CD4-positive, alpha-beta T cell (primary cell): ENCODE measurements around the gene TAOK3. TPM values are rescaled to one million over a fixed set of nuclear protein-coding genes. Genes with fewer than 3 reads are reported as not detected.
A peak's percentile ranks its signal among the peaks of the same experiment; 100 is the strongest.

Experiments used
- ATAC-seq: fragments of 200-7000 bp; cut with Tn5 transposase; one replicate; pipeline ENCODE4 v1.10.0; 2022; ENCODE audit warnings: mild to moderate bottlenecking; ENCODE audit not compliant: poor library complexity
- CTCF ChIA-PET: fragments of 350-600 bp; sonication (Branson Sonifier 250); formaldehyde crosslinking; loops from one replicate; lab custom pipeline; 2021; ENCODE audit warnings: antibody characterized with exemption, inconsistent platforms; lab: Charles Lee
- POLR2A ChIA-PET: fragments of 350-600 bp; sonication (Branson Sonifier 250); formaldehyde crosslinking; loops from one replicate; lab custom pipeline; 2021; ENCODE audit warnings: antibody characterized with exemption, inconsistent platforms; lab: Charles Lee
- DNase-seq, 14 experiments: peaks; one replicate each; pipeline ENCODE4 v3.0.0-alpha.2; 2013 to 2020; ENCODE audit warnings: mixed read lengths in 2 of 14
- H3K27ac ChIP-seq, 2 donors: one replicate each; pipeline versions ENCODE4 v1.5.1 to v1.7.0; 2013; ENCODE audit warnings: low read length in 2 of 2, low read depth in 1 of 2, mild to moderate bottlenecking in 1 of 2
- H3K27me3 ChIP-seq, 2 experiments: 1 replicate in 1 of 2; 2 replicates in 1 of 2; pipeline versions ENCODE4 v1.6.1 to v1.7.0; 2013; ENCODE audit warnings: low read length in 2 of 2, control low read depth in 1 of 2, mild to moderate bottlenecking in 1 of 2, moderate library complexity in 1 of 2; ENCODE audit not compliant: insufficient read depth in 2 of 2, control insufficient read depth in 1 of 2
- H3K36me3 ChIP-seq: one replicate; pipeline ENCODE4 v1.6.1; 2013; ENCODE audit warnings: low read length, control low read depth; ENCODE audit not compliant: insufficient read depth
- H3K4me1 ChIP-seq: one replicate; pipeline ENCODE4 v1.6.1; 2013; ENCODE audit warnings: low read length, control low read depth; ENCODE audit not compliant: insufficient read depth
- H3K4me3 ChIP-seq: one replicate; pipeline ENCODE4 v1.5.1; 2013; ENCODE audit warnings: mild to moderate bottlenecking, low read length, moderate library complexity
- H3K9me3 ChIP-seq, 2 experiments: 1 replicate in 1 of 2; 2 replicates in 1 of 2; pipeline versions ENCODE4 v1.6.1 to v1.7.0; 2013; ENCODE audit warnings: low read length in 2 of 2, mild to moderate bottlenecking in 2 of 2, control low read depth in 1 of 2, moderate library complexity in 1 of 2; ENCODE audit not compliant: control insufficient read depth in 1 of 2, insufficient read depth in 1 of 2
- H3K27ac Mint-ChIP-seq: one replicate; pipeline ENCODE4 v1.8.0; 2020; ENCODE audit warnings: mixed read lengths
- H3K27me3 Mint-ChIP-seq: one replicate; pipeline ENCODE4 v1.8.0; 2021; ENCODE audit warnings: mixed read lengths
- H3K36me3 Mint-ChIP-seq: one replicate; pipeline ENCODE4 v1.8.0; 2021; ENCODE audit warnings: low read depth, mixed read lengths
- H3K4me1 Mint-ChIP-seq: one replicate; pipeline ENCODE4 v1.8.0; 2021; ENCODE audit warnings: low read depth, mixed read lengths
- H3K4me3 Mint-ChIP-seq: one replicate; pipeline ENCODE4 v1.8.0; 2020; ENCODE audit warnings: mild to moderate bottlenecking, mixed read lengths
- H3K9me3 Mint-ChIP-seq: one replicate; pipeline ENCODE4 v1.8.0; 2020; ENCODE audit warnings: mixed read lengths
- intact Hi-C, 2 experiments: fragments of 100-400 bp; cut with DNase I in 1 of 2; cut with micrococcal nuclease in 1 of 2; formaldehyde crosslinking; loops; one replicate each; pipeline versions ENCODE4 v1.15.1 to v1.9.0; 2023 to 2025; cut with DNase I, micrococcal nuclease
- total RNA-seq, 174 experiments: library from RNA in 2 of 174; stranded (reverse) in 2 of 174; gene quantifications; one replicate each; pipeline ENCODE4 v1.2.3 and lab custom pipeline; 2021 to 2026
- TF ChIP-seq, protein P1 (sequence below): fragments of 200-600 bp; IDR thresholded peaks from one replicate; pipeline ENCODE4 v1.8.0; 2022; ENCODE audit warnings: antibody characterized with exemption, mild to moderate bottlenecking

The TAOK3 gene
- total RNA-seq, 2 experiments from 2014 or later, result 53.5 to 56.6 TPM

DNA sequence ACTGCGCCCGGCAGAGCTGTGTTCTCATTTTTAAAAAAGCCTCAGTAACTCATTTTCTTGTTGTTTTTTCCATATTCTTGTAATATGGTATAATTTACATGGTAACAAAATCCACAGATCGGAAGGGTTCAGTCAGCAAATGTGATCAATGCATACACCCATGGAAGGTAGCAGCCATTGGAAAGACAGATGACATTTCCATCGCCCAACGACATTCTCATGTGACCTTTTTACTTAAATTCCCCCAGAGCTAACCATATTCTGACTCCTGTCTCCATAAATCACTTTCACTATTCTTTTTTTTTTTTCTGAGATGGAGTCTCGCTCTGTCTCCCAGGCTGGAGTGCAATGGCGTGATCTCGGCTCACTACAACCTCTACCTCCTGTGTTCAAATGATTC lies 231.9 kb downstream of the TAOK3 start:
- Histone ChIP-seq H3K27me3 (no peaks in the 10 kb centered on the region), H3K36me3 (peaks cover 65% of the 10 kb centered on the region), H3K4me3 (no peak overlapping the region), H3K27ac (no peak overlapping the region), H3K9me3 (no peaks in the 10 kb centered on the region), H3K4me1 (peaks cover 21% of the 10 kb centered on the region)
- no peak overlapping the region for H3K27ac Mint-ChIP-seq
- H3K36me3 Mint-ChIP-seq, result peaks cover 72% of the 10 kb centered on the region
- no peak overlapping the region for H3K4me3 Mint-ChIP-seq
- ChIA-PET POLR2A (no interaction called here), CTCF (no interaction called here)
- TF ChIP-seq, protein P1, sequence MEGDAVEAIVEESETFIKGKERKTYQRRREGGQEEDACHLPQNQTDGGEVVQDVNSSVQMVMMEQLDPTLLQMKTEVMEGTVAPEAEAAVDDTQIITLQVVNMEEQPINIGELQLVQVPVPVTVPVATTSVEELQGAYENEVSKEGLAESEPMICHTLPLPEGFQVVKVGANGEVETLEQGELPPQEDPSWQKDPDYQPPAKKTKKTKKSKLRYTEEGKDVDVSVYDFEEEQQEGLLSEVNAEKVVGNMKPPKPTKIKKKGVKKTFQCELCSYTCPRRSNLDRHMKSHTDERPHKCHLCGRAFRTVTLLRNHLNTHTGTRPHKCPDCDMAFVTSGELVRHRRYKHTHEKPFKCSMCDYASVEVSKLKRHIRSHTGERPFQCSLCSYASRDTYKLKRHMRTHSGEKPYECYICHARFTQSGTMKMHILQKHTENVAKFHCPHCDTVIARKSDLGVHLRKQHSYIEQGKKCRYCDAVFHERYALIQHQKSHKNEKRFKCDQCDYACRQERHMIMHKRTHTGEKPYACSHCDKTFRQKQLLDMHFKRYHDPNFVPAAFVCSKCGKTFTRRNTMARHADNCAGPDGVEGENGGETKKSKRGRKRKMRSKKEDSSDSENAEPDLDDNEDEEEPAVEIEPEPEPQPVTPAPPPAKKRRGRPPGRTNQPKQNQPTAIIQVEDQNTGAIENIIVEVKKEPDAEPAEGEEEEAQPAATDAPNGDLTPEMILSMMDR, result no peak
- no peak for ATAC-seq
- no peak for DNase-seq
- peaks cover 27% of the 10 kb centered on the region for H3K4me1 Mint-ChIP-seq
- H3K9me3 Mint-ChIP-seq, result no peaks in the 10 kb centered on the region
- intact Hi-C loops, result no loop called here
- no peaks in the 10 kb centered on the region for H3K27me3 Mint-ChIP-seq

DNA sequence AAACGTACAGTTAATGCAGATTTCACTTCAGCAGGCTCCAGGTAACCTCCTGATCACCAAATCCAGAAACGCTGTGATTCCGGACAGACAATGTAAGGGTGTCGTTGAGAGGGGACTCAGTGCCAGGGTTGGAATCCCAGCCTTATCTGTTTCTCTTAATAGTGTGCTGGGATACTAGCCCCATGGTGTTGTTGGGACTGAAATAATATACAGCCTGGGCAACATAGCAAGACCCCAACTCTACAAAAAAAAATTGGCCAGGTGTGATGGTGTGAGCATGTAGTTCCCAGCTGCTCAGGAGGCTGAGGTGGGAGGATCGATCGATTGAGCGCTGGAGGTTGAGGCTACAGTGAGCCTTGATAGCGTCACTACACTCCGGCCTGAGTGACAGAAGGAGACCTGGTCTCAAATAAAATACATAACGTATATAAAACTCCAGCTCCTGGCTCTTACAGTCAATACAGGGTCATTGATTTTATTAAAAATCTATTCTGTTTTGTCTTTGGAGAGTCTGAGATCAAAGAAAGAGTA lies 235.5 kb downstream of the TAOK3 start:
- Mint-ChIP-seq H3K4me1 (peaks cover 37% of the 10 kb centered on the region), H3K27ac (peak overlapping the region; percentile 92), H3K4me3 (peak overlapping the region; percentile 98), H3K36me3 (peaks cover 45% of the 10 kb centered on the region), H3K27me3 (no peaks in the 10 kb centered on the region), H3K9me3 (no peaks in the 10 kb centered on the region)
- CTCF ChIA-PET, result interaction anchor here (0.6 to 3.4 kb wide), 5 partner anchors 16 to 238 kb away, joined by 3 to 16 read pairs (median 3); no protein-coding TSS in a partner anchor
- POLR2A ChIA-PET, result interaction anchor here (1.5 to 2.6 kb wide), 6 partner anchors 73 to 239 kb away, joined by 3 to 28 read pairs (median 14); partner anchors contain the start of genes SUDS3 and WSB2
- Histone ChIP-seq H3K27ac (no peak overlapping the region), H3K36me3 (peaks cover 36% of the 10 kb centered on the region), H3K4me3 (peak overlapping the region; percentile 91), H3K27me3 (no peaks in the 10 kb centered on the region), H3K4me1 (peaks cover 29% of the 10 kb centered on the region), H3K9me3 (no peaks in the 10 kb centered on the region)
- DNase-seq (no peak), ATAC-seq (no peak)
- TF ChIP-seq, protein P1, result no peak
- intact Hi-C loops, result loop anchor here (2.0 to 5.0 kb wide), 4 partner anchors 75 to 240 kb away; partner anchors contain the start of genes RFC5 (in 1 of the 2), SUDS3 (in 1 of the 2), TAOK3 (in 1 of the 2) and WSB2 (in 1 of the 2)

DNA sequence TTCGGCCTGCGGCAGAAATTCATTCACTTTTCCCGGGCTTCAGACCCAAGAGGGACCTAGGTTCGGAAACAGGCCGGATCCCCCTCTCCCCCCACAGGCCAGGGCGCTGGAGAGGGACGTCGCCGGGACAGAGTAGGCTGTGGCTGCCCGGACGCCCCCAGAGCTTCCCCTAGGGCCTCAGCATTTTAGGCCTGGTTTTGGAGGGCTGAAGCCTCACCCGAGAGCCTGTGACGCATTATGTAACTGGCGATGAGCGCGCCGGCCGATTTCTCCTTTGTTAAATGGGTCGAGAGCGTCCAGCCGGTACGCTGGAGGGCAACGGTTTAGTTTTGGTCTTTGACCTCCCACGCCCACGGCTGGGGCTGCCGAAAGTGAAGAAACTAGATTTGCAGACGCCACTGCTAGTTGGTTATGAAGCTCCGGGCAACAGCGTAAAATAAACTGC lies 236.1 kb downstream of the TAOK3 start:
- H3K4me1 ChIP-seq, result peaks cover 33% of the 10 kb centered on the region
- DNase-seq (peak in 12 of 14 experiments; percentile 5 to 52 (median 20)), ATAC-seq (no peak)
- peak overlapping the region; percentile 91 for H3K4me3 ChIP-seq
- peaks cover 32% of the 10 kb centered on the region for H3K36me3 ChIP-seq
- CTCF ChIA-PET, result interaction anchor here (0.6 to 3.4 kb wide), 7 partner anchors 16 to 268 kb away, joined by 3 to 16 read pairs (median 3); partner anchors contain the start of gene SUDS3
- H3K36me3 Mint-ChIP-seq, result peaks cover 41% of the 10 kb centered on the region
- POLR2A ChIA-PET, result interaction anchor here (1.0 to 2.6 kb wide), 13 partner anchors 9 to 240 kb away, joined by 3 to 28 read pairs (median 7); partner anchors contain the start of genes RFC5, SUDS3 and WSB2
- no peaks in the 10 kb centered on the region for H3K9me3 ChIP-seq
- H3K27ac Mint-ChIP-seq, result peak overlapping the region; percentile 92
- intact Hi-C loops, result loop anchor here (1.0 to 5.0 kb wide), 5 partner anchors 15 to 241 kb away; partner anchors contain the start of genes RFC5 (in 1 of the 2), SUDS3 (in 1 of the 2), TAOK3 (in 1 of the 2) and WSB2 (in 1 of the 2)
- H3K9me3 Mint-ChIP-seq, result no peaks in the 10 kb centered on the region
- H3K4me3 Mint-ChIP-seq, result peak overlapping the region; percentile 98
- TF ChIP-seq, protein P1, result no peak
- no peaks in the 10 kb centered on the region for H3K27me3 ChIP-seq
- peak overlapping the region; percentile 41 to 42 for H3K27ac ChIP-seq
- H3K27me3 Mint-ChIP-seq, result no peaks in the 10 kb centered on the region
- H3K4me1 Mint-ChIP-seq, result peaks cover 41% of the 10 kb centered on the region
